NCI-H2029 (cell line): ENCODE measurements around the gene SLC8A1.

Experiments used
- DNase-seq: peaks from one replicate; lab custom pipeline; 2025; lab: John Stamatoyannopoulos, UW

Gene SLC8A1

DNA sequence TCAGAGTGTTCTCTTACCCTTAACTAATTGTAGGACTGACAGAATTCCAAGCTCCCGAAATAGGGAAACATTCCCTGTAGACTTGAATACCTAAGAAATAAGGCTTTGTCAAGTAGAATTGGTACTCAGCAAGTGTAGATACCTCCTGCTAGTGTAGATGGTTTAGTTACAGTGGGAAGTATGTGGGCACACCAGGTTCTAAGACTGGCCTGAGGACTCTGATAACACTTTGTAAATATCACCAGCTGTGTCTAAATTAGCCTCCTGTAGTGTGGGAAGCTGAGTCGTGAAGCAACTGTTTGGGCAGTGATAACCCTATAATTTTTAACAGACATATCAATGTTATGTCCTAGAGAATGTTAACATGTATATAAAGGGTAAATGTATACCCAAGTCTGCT lies 304.5 kb downstream of the SLC8A1 start:
- DNase-seq, result no peak

DNA sequence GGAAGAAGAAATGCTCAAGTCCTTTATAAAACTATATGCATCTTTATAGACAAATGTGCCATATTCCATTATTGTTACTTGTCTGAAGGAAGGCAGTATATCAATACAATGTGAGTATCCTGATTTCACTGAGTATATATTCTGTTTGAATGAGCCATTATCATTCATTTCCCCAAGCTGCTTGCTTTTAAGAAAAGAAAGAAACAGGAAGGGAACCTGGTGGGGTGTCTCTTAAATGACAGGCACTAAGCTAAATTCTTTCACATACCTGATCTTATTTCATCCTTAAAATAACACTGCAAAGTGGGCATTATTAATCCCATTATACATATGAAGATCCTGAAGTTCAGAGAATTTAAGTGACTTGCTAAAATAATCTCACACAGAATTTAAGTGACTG lies 307.9 kb downstream of the SLC8A1 start:
- DNase-seq, result no peak

DNA sequence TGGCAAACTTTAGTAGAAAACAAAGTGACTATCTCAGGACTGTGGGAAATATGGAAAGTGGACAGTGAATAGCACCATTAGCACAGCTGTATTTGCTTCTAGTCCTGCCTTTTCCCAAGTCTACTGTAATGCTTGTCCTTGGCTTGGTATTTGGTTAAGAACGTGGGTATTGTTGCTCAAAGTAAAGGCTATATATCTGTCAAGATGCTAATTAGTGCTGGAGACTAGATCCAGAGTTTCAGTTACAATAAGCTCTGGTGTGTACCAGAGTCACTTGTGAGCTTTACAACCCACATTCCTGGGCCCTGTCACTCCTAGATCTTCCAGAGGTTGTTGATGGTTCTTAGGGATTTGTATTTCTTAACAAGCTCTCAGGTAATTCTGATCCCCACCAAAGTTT lies 313.6 kb downstream of the SLC8A1 start:
- DNase-seq, result no peak

DNA sequence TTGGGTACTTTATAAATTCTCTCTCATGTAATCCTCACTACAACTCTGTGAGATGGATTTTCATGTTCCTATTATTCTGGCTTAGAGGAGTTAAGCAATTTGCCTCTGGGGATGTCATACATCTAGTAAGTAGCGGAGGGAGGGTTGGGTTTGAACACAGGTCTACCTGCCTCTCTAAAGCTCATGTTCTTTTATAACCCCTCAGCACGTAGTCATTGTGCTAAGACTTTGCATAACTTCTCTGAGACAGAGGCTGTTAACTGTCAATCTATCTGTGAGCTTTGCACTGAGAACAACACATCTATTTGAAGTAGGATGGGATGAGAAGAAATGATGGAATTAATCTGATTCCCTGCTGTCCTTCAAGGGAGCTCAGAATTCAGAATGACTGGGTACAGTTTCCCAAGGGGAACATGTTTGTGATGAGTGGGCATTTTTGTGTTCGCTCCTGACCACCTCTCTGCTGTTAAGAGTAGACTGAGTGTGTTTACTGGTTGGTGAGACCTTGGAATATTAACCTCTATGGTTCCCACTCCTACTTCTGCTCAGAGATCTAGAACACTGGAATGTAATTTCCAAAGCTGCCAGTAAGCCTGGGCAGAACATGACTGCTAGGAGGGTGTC lies 320.7 kb downstream of the SLC8A1 start:
- no peak for DNase-seq

DNA sequence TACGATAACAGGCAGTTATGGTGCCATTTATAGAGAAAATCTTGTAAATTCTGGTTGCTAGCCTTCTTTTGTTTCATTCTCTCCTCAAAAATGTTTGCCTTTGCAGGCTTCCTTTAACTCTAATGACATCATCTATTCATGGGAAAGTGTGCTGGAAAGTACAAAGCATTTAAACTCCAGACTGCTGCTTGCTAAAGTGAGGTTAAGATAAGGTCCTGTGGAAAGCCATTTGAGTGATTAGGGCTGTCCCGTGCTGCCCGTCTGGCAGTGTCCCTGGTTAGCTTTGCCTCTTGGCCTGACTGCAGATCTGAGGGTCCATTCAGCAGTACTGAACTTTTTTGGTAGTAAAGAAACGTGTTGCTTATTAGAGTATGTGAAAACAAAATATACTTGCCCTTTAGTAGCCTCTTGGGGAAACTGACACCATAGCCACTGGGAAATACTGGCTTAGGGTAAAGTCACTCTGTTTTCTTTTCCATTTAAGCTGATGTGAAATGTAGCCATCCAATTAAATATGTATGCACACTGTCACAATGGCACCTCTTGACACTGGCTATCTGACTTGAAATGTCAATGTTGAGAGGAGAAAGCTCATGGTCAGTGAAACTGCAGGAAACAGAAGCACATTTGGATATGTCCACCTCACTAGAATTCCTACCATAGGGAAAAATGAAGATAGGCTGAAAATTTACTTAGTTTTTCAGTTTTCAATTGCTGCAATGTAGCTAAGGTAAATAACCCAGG lies 321.5 kb downstream of the SLC8A1 start:
- no peak for DNase-seq

DNA sequence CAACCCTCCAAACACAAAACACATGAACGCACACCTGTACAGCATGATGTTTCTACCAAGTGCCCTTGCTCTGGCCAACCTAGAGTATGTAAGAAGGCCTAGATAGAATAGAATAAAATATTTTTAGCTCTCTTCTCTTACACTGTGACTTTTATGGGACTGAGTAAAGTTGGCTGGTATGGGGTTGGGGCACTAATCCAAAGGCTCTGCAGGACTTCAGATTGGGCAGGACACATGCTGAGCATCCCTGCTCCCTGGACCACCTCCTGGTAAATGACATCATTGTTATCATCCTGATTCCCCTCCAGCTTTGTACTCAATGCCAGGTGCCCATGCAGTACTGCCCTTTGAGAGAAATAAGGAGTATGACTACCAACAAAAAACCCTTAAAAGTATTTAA lies 322.2 kb downstream of the SLC8A1 start:
- DNase-seq, result no peak

DNA sequence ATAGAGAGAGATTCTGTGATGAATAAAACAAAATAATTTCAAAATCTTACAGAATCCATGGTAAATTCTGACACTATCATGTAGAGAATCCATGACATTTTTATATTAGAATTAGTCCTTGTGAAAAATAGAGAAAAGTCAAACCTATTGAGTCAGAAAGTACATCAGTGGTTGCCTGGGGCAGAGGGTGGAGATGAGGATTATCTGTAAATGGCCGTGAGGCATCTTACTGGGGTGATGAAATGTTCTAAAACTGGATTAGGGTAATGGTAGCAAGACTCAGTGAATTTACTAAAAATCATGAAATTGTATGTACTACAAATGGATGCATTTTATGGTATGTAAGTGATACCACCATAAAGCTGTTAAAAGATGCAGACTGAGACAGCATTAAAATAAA lies 323.1 kb downstream of the SLC8A1 start:
- DNase-seq, result no peak

DNA sequence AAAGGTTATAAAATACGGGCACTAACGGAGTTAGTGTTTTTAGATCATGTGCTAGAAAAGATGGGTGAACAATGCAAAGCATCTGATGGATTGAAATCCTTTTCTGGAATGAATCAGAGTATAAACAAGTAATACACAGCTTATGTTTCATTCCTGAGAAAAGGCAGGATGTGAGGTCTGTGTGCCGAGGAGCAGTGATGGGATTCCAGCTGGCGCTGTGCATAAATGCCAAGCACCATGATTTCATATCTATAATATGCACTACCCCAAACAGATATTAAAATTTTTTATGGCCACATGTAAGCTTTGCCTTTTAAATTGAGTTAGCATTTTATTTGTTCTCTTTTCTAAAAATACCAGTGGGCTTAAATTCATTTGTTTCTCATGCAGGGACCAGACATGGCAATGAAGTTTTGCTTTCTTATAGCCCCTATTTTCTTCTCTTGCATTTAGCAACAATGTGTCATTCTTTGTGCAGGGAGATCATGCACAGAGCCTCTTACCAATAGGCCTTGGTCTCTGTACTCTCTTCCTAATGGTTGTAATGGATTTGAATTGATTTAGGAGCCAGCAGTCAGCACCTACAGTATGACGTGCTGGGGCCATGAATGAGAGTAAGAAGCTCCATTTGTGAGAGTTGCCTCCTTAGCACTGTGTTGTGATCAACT lies 323.9 kb downstream of the SLC8A1 start:
- no peak for DNase-seq

DNA sequence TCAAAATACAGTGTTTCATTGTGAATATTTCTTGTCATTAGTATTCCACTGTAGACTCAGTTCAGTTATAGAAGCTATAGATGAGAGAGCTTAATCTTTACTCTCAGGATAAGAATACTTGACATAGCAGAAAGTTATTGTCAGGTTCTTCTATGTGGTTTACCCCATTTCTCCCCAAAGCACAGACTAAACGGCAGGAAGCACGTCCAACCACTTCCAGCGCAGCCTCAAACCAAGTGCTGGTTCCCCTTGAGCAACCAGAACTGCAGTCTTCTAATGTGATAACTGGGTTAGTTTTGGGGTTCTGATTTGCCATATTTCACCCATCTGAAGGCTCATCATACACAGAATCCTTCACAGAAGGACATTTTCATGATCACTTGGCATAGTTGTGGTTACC lies 324.7 kb downstream of the SLC8A1 start:
- DNase-seq, result no peak

DNA sequence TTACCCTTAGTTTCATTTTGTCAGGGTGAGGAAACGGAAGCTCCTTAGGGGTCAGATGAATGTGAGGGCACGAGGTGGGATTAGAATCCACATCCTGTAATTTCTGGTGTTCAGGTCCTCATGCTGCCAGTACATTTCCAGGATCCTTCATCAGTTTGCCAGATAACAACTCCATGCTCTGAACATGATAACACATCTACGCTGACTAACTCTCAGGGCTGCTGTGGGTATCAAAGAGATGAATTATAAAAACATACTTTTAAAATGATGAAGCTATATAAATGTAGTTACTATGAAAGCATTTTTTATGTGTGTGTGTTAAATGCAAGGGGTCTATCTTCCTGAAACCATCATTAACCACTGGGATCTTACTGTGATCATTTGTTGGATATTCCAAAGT lies 325.9 kb downstream of the SLC8A1 start:
- no peak for DNase-seq

DNA sequence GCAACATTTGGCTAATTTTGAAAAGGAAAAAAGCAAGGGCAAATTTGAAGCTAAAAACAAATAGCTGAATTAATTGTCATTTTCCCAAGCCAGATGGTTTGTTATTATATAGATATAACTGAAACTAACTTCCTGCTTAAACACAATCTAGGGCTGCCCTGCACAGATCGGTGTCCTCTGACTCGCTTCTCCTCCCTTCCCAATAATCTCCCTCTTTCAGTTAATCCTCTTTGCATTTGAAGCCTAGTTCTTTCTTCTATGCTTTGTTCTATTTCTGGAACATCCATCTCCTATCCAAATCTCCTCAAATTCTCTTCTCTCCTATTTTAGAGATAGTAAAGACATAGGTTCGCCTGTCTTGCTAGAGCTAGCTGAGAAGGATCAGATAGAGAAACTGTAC lies 328.1 kb downstream of the SLC8A1 start:
- DNase-seq, result no peak

DNA sequence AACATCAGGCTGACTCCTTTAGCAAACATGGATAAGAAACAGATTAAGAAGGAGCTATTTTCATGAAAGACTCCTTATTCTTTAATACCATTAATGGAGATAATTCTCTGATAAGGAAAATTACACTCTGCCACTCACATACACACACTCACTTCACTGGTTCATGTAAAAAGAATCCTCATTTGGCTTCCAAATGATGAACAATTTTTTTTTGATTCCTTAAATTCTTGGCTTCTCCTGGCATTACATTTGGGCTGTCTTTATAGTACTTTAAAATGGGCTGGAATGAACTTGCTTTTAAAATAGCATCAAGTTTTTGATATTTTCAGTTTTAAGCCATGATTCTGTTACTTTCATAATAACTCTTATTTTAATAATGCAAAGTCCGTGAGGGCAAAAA lies 328.6 kb downstream of the SLC8A1 start:
- no peak for DNase-seq

DNA sequence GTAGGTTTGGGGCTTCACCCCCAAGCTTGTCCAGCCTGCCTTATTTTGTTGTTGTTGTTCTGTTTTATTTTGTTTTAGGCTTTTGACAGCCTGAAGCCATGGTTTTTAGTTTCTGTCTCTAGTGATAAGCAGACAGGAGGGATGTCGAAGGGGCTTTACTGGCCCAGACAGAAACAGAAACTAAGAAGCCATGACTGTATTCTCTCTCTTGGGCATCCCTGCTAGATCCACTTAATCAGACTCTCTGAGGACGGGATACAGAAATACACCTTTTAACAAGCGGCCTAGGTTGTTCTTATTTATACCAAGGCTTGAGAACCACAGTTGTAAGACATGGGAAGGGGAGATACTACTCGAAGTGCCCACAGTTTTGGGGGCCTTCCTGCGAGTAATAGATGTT lies 330.9 kb downstream of the SLC8A1 start:
- DNase-seq, result no peak

DNA sequence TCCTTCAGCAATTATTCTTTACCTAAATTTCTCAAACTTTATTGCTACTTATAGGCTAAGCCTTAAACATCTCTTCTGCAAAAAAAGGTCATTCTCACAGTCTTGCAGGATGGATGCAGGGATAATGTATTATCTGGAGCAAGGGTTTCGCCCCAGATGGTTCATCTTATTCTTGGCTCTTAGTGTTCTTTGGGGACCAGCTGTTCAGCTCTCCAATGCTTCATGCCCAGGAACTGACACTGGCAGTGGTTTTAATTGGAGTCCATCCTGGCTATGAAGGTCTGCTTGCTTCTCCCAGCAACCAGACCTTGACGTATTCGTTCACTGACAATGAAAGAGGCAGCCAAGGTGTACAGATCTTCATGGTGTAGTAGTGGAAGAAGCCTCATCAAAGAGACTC lies 331.9 kb downstream of the SLC8A1 start:
- DNase-seq, result no peak

DNA sequence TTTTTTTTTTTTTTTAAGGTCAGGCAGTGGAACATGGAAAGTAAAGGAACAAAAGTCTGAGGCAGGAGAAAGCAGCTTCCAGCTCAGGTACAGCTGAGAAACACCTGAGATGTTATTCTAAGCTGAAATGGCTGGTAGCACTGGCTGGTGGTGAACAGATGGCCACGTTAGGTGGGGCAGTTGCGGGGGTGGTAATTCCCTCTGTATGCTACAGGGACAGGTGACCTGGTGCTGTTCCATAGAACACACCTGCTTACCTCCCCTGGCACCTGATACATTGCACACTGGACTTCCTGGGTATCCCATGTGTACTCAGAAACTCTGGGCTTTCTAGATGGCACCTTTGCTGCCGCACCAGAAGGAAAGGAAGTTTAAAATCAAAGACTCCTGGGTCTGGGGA lies 333.3 kb downstream of the SLC8A1 start:
- peak; percentile 37 for DNase-seq

DNA sequence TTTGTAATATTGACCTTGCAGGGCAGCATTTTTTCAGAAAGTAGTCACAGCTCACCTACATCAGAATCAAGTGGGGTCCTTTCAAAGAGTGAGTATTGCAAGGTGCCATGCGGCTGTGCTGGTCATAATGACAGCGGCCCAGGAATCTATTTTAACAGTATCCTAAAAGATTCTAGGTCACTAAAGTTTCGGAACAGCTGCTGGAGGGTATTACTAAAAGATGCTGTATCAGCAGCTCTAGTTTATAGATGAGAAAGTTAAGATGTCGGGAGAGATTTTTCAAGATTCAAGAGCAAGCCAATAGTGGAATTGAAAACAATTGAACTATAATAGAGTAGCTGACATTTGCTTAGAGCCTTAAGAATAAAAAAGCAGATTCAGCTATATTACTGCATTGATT lies 336.0 kb downstream of the SLC8A1 start:
- DNase-seq, result no peak

DNA sequence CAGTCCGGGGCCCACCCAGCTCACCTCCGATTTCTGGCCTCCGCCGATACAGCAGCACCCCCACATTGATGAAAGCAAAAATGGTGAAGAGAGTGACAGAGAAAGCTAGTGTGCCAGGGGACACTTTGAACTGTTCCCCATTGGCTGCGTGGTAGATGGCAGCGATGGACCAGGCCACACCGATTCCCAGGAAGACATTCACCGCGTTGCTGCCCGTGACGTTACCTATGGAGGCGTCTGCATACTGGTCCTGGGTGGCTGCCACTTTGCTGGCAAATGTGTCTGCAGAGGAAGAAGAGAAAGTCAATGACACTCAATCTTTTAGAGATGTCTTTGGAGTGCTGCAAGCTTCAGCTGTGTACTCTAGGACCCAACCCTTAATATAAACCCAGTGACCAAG lies 336.5 kb downstream of the SLC8A1 start:
- DNase-seq, result no peak

DNA sequence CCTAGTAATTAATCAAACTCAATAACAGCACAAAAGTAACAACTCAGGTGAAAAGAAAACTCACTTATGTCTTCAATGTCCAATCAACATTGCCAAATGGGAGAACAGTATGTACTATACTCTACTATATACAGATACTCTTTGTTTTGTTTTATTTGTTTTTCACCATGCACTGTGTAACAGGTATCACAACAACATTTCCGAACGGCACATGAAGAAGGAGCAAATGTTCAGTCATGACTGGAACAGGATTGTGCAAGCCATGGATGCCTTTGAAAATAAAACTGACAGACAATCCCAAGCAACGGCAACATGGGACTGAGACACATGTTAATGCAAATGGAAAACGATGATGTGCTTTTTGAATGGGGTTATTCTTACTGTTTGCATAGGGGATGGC lies 337.9 kb downstream of the SLC8A1 start:
- no peak for DNase-seq

DNA sequence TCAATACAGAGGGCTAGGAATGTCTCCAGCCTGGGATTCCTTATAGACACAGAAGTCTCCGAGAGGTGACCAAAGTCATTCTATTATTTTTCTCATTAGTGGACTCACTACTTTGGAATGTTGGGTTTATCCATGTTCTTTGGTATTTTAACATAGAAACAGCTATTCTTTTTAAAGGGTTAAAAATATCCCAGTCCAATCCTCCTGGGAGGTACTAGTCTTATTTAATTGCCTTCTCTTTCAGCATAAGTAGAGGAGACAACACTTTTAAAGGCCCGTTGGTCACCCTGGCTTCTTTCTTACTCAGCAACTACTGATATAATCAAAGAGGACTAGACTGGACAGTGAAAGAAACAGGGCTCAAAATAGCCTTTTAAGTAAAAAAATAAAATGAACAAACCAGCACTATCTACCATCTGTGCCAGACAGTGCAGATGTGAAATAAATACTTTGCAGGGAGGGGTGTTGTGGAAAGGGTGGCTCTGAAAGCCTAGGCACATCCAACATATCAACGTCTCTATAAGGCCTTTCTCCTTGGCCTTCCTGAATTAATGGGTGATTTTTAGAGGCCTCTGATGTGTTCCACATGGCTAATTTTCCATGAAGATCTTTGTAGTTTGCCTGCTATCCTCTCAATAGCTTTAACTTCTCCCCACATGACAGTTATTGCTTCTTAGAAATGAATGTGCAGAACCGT lies 338.5 kb downstream of the SLC8A1 start:
- DNase-seq, result no peak

DNA sequence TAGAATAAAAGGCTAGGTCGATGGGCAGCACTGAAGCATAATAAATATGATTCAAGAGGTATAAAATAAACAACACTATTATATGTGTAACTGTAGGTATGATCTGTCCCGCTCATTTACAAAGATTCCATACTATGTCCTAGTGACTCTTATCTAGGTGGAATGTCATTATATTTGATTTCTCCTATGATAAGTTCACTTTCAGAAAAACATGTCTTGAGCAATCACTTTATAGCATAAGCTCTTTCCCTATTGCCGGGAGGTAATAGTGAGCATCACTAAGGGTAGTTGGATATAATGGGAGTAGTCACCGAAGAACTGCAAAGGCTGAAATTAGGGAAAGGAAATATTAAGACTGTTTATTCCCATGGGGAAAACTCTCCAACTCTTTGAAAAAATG lies 342.5 kb downstream of the SLC8A1 start:
- no peak for DNase-seq

DNA sequence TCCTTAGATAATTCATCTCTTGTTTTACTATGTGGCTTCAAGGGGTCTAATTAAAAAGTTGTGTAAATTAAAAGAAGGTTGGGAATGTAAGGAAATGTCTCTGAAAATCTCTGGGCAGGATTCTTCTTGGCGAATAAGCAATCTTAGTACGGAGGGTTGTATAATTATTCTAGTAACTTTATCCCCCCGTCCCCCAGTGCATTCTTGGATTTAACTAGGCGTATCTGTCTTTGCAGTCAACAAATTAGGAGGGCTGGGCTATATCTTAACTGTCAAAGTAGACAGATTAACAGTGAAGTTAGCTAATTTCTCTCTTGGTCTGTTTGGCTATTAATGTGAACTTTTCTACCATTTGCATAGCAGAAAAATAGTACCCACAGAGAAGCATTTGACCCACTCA lies 343.0 kb downstream of the SLC8A1 start:
- no peak for DNase-seq

DNA sequence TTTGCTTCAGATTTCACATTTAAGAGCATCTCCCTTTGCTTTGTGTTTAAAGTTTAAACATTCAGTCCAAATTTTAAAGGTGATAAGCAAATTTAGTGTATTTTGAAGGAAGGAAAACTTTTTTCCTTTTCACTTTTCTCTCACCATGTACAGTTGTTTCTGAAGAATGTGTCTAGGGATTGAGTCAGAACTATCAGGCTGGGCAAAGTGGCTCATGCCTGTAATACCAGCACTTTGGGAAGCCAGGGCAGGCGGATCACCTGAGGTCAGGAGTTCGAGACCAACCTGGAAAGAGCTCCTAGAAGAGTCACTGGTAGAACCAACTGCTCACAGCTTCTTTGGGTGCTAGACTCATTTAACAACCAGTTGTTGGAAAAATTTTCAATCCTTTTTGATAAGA lies 345.8 kb downstream of the SLC8A1 start:
- DNase-seq, result no peak

DNA sequence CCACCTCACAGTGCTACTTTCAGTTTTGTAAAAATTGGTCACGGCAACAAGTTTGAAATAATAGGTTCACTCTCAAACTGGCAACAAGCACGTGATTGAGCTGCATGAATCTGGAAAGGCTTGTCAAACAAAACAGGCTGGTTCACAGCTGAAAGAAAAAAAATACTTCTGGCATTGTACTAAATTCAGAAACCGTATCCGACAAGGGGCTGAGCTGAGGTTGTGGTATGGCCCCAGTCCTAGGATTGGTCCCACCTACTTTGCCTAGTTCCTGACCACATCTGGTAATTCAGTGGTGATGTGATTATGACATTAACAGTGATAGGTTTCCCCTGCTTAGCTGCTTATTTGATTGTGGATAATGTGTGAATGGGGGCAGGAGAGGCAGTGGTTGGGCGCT lies 346.3 kb downstream of the SLC8A1 start:
- DNase-seq, result no peak
